NT2/D1 (cell line): ENCODE results near the gene C15orf62.

Experiments
- DNase-seq: peaks from one replicate; pipeline ENCODE4 v3.0.0-alpha.2; 2011; ENCODE audit warnings: low read depth, low spot score
- H3K27me3 ChIP-seq: 2 replicates; pipeline ENCODE4 v1.6.0; 2011; ENCODE audit warnings: mild to moderate bottlenecking; ENCODE audit not compliant: insufficient read length, insufficient read depth
- H3K36me3 ChIP-seq: 2 replicates; pipeline ENCODE4 v1.6.1; 2011; ENCODE audit warnings: mild to moderate bottlenecking, low read length, mixed read lengths; ENCODE audit not compliant: insufficient read depth, insufficient read length
- H3K4me1 ChIP-seq: 2 replicates; pipeline ENCODE4 v1.5.1; 2011; ENCODE audit not compliant: insufficient read depth, insufficient read length
- H3K4me3 ChIP-seq: 2 replicates; pipeline ENCODE4 v1.5.1; 2011; ENCODE audit warnings: low read depth; ENCODE audit not compliant: insufficient read length
- H3K9ac ChIP-seq: 2 replicates; pipeline ENCODE4 v1.6.0; 2011; ENCODE audit warnings: low read depth; ENCODE audit not compliant: insufficient read length
- H3K9me3 ChIP-seq: 2 replicates; pipeline ENCODE4 v1.5.1; 2011; ENCODE audit warnings: mild to moderate bottlenecking, low read length; ENCODE audit not compliant: insufficient read depth
- SUZ12 ChIP-seq: IDR thresholded peaks from 2 replicates; pipeline ENCODE4 v1.6.1; 2011; ENCODE audit not compliant: insufficient read length, insufficient read depth; ENCODE audit errors: extremely low read depth
- YY1 ChIP-seq: IDR thresholded peaks from 2 replicates; pipeline ENCODE4 v1.6.1; 2011; ENCODE audit not compliant: insufficient read length, insufficient read depth
- ZNF274 ChIP-seq: IDR thresholded peaks from 2 replicates; pipeline ENCODE4 v1.6.1; 2011; ENCODE audit warnings: mild to moderate bottlenecking, low read depth, low read length

C15orf62 gene

GRCh38 chr15:40787344-40787841 lies 17.6 kb downstream of the C15orf62 start:
- H3K9me3 ChIP-seq = no peaks in the 10 kb centered on the region

GRCh38 chr15:40787991-40788390 lies 18.2 kb downstream of the C15orf62 start:
- Histone ChIP-seq H3K27me3 (no peaks in the 10 kb centered on the region), H3K4me3 (no peak overlapping the region), H3K9me3 (no peaks in the 10 kb centered on the region), H3K4me1 (no peaks in the 10 kb centered on the region), H3K36me3 (peaks cover 7% of the 10 kb centered on the region), H3K9ac (no peak overlapping the region)
- TF ChIP-seq YY1 (no peak), SUZ12 (no peak), ZNF274 (no peak)
- no peak for DNase-seq

More at GRCh38 chr15:40787344-40787841, 17.6 kb downstream of the C15orf62 start:
- no peak overlapping the region for H3K4me3 ChIP-seq
- TF ChIP-seq SUZ12 (no peak), YY1 (no peak), ZNF274 (no peak)
- H3K4me1 ChIP-seq = no peaks in the 10 kb centered on the region
- H3K9ac ChIP-seq = no peak overlapping the region
- DNase-seq = no peak
- H3K36me3 ChIP-seq = peaks cover 7% of the 10 kb centered on the region
- H3K27me3 ChIP-seq = no peaks in the 10 kb centered on the region

GRCh38 chr15:40789119-40789518 lies 19.3 kb downstream of the C15orf62 start:
- H3K4me1 ChIP-seq = peaks cover 2% of the 10 kb centered on the region
- DNase-seq = no peak
- TF ChIP-seq SUZ12 (no peak), ZNF274 (no peak), YY1 (no peak)
- H3K4me3 ChIP-seq = no peak overlapping the region
- peaks cover 7% of the 10 kb centered on the region for H3K36me3 ChIP-seq
- no peaks in the 10 kb centered on the region for H3K9me3 ChIP-seq
- H3K27me3 ChIP-seq = no peaks in the 10 kb centered on the region
- H3K9ac ChIP-seq = no peak overlapping the region

GRCh38 chr15:40789999-40790398 lies 20.2 kb downstream of the C15orf62 start:
- Histone ChIP-seq H3K4me1 (peaks cover 2% of the 10 kb centered on the region), H3K9me3 (no peaks in the 10 kb centered on the region), H3K36me3 (peaks cover 7% of the 10 kb centered on the region), H3K9ac (no peak overlapping the region), H3K27me3 (no peaks in the 10 kb centered on the region), H3K4me3 (no peak overlapping the region)
- no peak for DNase-seq
- TF ChIP-seq ZNF274 (no peak), SUZ12 (no peak), YY1 (no peak)

GRCh38 chr15:40790718-40791117 lies 20.9 kb downstream of the C15orf62 start:
- Histone ChIP-seq H3K4me1 (peaks cover 2% of the 10 kb centered on the region), H3K4me3 (no peak overlapping the region), H3K9me3 (no peaks in the 10 kb centered on the region), H3K27me3 (no peaks in the 10 kb centered on the region), H3K36me3 (peaks cover 7% of the 10 kb centered on the region), H3K9ac (no peak overlapping the region)
- TF ChIP-seq SUZ12 (no peak), YY1 (no peak), ZNF274 (no peak)
- DNase-seq = no peak

GRCh38 chr15:40792394-40792793 lies 22.6 kb downstream of the C15orf62 start:
- no peak for TF ChIP-seq ZNF274
- TF ChIP-seq YY1 = no peak
- TF ChIP-seq SUZ12 = no peak
- H3K36me3 ChIP-seq = peaks cover 7% of the 10 kb centered on the region
- H3K4me1 ChIP-seq = peaks cover 2% of the 10 kb centered on the region
- no peaks in the 10 kb centered on the region for H3K27me3 ChIP-seq
- DNase-seq = no peak
- H3K9ac ChIP-seq = no peak overlapping the region
- no peaks in the 10 kb centered on the region for H3K9me3 ChIP-seq
- no peak overlapping the region for H3K4me3 ChIP-seq

- no peak overlapping the region for H3K9ac ChIP-seq
- TF ChIP-seq ZNF274 = no peak
- no peak for TF ChIP-seq YY1
- TF ChIP-seq SUZ12 = no peak
Observed at GRCh38 chr15:40793216-40793989, 23.6 kb downstream of the C15orf62 start.

More at GRCh38 chr15:40793216-40793989, 23.6 kb downstream of the C15orf62 start:
- H3K36me3 ChIP-seq = peaks cover 7% of the 10 kb centered on the region
- no peaks in the 10 kb centered on the region for H3K9me3 ChIP-seq
- no peak for DNase-seq
- H3K27me3 ChIP-seq = no peaks in the 10 kb centered on the region
- no peak overlapping the region for H3K4me3 ChIP-seq
- peaks cover 2% of the 10 kb centered on the region for H3K4me1 ChIP-seq
